ENCODE measurements around the gene BTN1A1. TPM values are rescaled to one million over a fixed set of nuclear protein-coding genes. Genes with fewer than 3 reads are reported as not detected.

Gene BTN1A1
- polyA plus RNA-seq, 3 donors, result not detected

GRCh38 chr6:26475823-26476729 is 24.0 kb upstream of the BTN1A1 start:
- Histone ChIP-seq H3K4me3 (replicated peaks in 1 of 3; ENCODE audit: low read depth in 2 of 3, low read length in 3 of 3) (peak overlapping the region in 1 of 3 experiments; percentile 53), H3K27me3 (ENCODE audit: control insufficient read depth in 2 of 2, insufficient read depth in 2 of 2, low read length in 2 of 2) (no peaks in the 10 kb centered on the region), H3K4me2 (replicated peaks; ENCODE audit: extremely low read depth, low read length, poor library complexity, severe bottlenecking) (peak overlapping the region; percentile 64), H3K4me1 (ENCODE audit: control insufficient read depth in 1 of 2, insufficient read depth in 2 of 2, low read length in 2 of 2) (peaks cover 74 to 84% of the 10 kb centered on the region in 2 donors), H2AFZ (ENCODE audit: insufficient read depth, low read depth, low read length, poor library complexity, severe bottlenecking) (no peak overlapping the region), H3K27ac (ENCODE audit: low read depth in 1 of 2, low read length in 2 of 2) (peak overlapping the region; percentile 82 to 90), H4K20me1 (ENCODE audit: insufficient read depth, low read length) (no peaks in the 10 kb centered on the region), H3K36me3 (replicated peaks in 1 of 2; ENCODE audit: control insufficient read depth in 1 of 2, insufficient read depth in 2 of 2, low read length in 2 of 2) (no peaks in the 10 kb centered on the region), H3K79me2 (ENCODE audit: insufficient read depth, low read length) (peaks cover 10% of the 10 kb centered on the region), H3K9me3 (replicated peaks in 1 of 2; ENCODE audit: control insufficient read depth in 1 of 2, insufficient read depth in 1 of 2, low read length in 2 of 2) (peaks cover 0 to 3% of the 10 kb centered on the region in 2 donors), H3K9ac (ENCODE audit: insufficient read depth, low read length, poor library complexity, severe bottlenecking) (no peak overlapping the region)
- Mint-ChIP-seq H3K27me3 (ENCODE audit: low read depth in 3 of 3) (no peaks in the 10 kb centered on the region), H3K4me3 (peak overlapping the region in 1 of 2 donors; percentile 71), H3K4me1 (peaks cover 81% of the 10 kb centered on the region), H3K9me3 (peaks cover 4 to 10% (median 6%) of the 10 kb centered on the region in 7 donors), H3K27ac (peak overlapping the region; percentile 91 to 100 (median 95)), H3K36me3 (peaks cover 2 to 5% of the 10 kb centered on the region in 2 donors)
- intact Hi-C loops (cut with micrococcal nuclease), result loop anchor here in 1 of 2 donors (5.0 kb wide), 1 partner anchor 61 kb away; the partner anchor contains the start of gene HMGN4
- TF ChIP-seq, protein P1, sequence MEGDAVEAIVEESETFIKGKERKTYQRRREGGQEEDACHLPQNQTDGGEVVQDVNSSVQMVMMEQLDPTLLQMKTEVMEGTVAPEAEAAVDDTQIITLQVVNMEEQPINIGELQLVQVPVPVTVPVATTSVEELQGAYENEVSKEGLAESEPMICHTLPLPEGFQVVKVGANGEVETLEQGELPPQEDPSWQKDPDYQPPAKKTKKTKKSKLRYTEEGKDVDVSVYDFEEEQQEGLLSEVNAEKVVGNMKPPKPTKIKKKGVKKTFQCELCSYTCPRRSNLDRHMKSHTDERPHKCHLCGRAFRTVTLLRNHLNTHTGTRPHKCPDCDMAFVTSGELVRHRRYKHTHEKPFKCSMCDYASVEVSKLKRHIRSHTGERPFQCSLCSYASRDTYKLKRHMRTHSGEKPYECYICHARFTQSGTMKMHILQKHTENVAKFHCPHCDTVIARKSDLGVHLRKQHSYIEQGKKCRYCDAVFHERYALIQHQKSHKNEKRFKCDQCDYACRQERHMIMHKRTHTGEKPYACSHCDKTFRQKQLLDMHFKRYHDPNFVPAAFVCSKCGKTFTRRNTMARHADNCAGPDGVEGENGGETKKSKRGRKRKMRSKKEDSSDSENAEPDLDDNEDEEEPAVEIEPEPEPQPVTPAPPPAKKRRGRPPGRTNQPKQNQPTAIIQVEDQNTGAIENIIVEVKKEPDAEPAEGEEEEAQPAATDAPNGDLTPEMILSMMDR (IDR thresholded peaks at IDR 0.05), result no peak
- 94% methylated on average over 2 of the region's 7 CpGs for WGBS (ENCODE audit: insufficient coverage)
- no peak for DNase-seq

DNA sequence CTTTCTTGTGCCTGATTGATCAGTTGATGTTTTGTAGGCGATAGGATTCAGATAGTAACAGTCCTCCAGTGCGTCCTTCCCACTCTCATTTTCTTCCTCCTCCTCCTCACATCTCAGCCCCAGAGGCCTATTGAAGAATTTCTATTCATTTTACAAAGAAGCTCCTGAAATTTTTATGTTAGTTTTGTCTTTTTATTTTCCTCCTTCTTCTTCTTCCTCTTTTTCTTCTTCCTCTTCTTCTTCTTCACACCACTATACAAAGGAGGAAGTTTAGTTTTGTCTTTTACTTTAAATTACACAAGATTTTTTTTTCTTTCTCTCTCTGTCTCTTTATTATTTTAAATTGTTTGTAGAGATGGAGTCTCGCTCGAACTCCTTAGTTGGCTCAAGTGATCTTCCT is 23.2 kb upstream of the BTN1A1 start:
- Mint-ChIP-seq H3K27me3 (ENCODE audit: low read depth in 3 of 3) (no peaks in the 10 kb centered on the region), H3K9me3 (peaks cover 0 to 5% (median 3%) of the 10 kb centered on the region in 7 donors), H3K4me1 (peaks cover 85% of the 10 kb centered on the region), H3K27ac (peak overlapping the region; percentile 91 to 98 (median 95)), H3K4me3 (peak overlapping the region; percentile 69 to 71), H3K36me3 (peaks cover 0 to 2% of the 10 kb centered on the region in 2 donors)
- H3K27ac ChIP-seq (ENCODE audit: low read depth in 1 of 2, low read length in 2 of 2), result peak overlapping the region; percentile 82 to 90
- peak overlapping the region in 1 of 3 experiments; percentile 53 for H3K4me3 ChIP-seq (replicated peaks in 1 of 3; ENCODE audit: low read depth in 2 of 3, low read length in 3 of 3)
- H3K4me1 ChIP-seq (ENCODE audit: control insufficient read depth in 1 of 2, insufficient read depth in 2 of 2, low read length in 2 of 2), result peaks cover 78 to 88% of the 10 kb centered on the region in 2 donors
- intact Hi-C loops (cut with micrococcal nuclease), result loop anchor here in 1 of 2 donors (5.0 kb wide), 1 partner anchor 60 kb away; the partner anchor contains the start of gene HMGN4
- no peaks in the 10 kb centered on the region for H3K36me3 ChIP-seq (replicated peaks in 1 of 2; ENCODE audit: control insufficient read depth in 1 of 2, insufficient read depth in 2 of 2, low read length in 2 of 2)
- TF ChIP-seq, protein P1 (IDR thresholded peaks at IDR 0.05), result no peak
- peaks cover 10% of the 10 kb centered on the region for H3K79me2 ChIP-seq (ENCODE audit: insufficient read depth, low read length)
- no peak overlapping the region for H2AFZ ChIP-seq (ENCODE audit: insufficient read depth, low read depth, low read length, poor library complexity, severe bottlenecking)
- no peaks in the 10 kb centered on the region for H3K27me3 ChIP-seq (ENCODE audit: control insufficient read depth in 2 of 2, insufficient read depth in 2 of 2, low read length in 2 of 2)
- H3K9me3 ChIP-seq (replicated peaks in 1 of 2; ENCODE audit: control insufficient read depth in 1 of 2, insufficient read depth in 1 of 2, low read length in 2 of 2), result peaks cover 0 to 2% of the 10 kb centered on the region in 2 donors
- DNase-seq, result peak in 2 of 3 donors; percentile 29 to 45
- no CpG with 5 or more reads among the region's 4 CpGs for WGBS (ENCODE audit: insufficient coverage)
- peak overlapping the region; percentile 64 for H3K4me2 ChIP-seq (replicated peaks; ENCODE audit: extremely low read depth, low read length, poor library complexity, severe bottlenecking)
- peak overlapping the region; percentile 36 for H3K9ac ChIP-seq (ENCODE audit: insufficient read depth, low read length, poor library complexity, severe bottlenecking)
- no peaks in the 10 kb centered on the region for H4K20me1 ChIP-seq (ENCODE audit: insufficient read depth, low read length)

Data from CD14-positive monocyte (primary cell).